Adipocyte (in vitro differentiated cells): Measurements from ENCODE around the gene PPTC7.
"Not testable (repeated sequence)": the region's sequence is repeated elsewhere in the genome, so short reads cannot be mapped to it uniquely, and the experiment has no call there.

Experiments
- DNase-seq: peaks from one replicate; pipeline ENCODE4 v3.0.0-alpha.2; 2015; ENCODE audit warnings: low read depth
- H3K27me3 ChIP-seq: replicated peaks from 2 replicates; pipeline ENCODE4 v1.7.0; 2013; ENCODE audit warnings: mild to moderate bottlenecking, low read length, moderate library complexity; ENCODE audit not compliant: control insufficient read depth, insufficient read depth
- H3K36me3 ChIP-seq: 2 replicates; pipeline ENCODE4 v1.7.0; 2013; ENCODE audit warnings: low read length, mild to moderate bottlenecking, moderate library complexity; ENCODE audit not compliant: control insufficient read depth, insufficient read depth, severe bottlenecking
- H3K4me1 ChIP-seq: 2 replicates; pipeline ENCODE4 v1.7.0; 2013; ENCODE audit warnings: mild to moderate bottlenecking, low read length, moderate library complexity; ENCODE audit not compliant: control insufficient read depth, insufficient read depth
- H3K4me3 ChIP-seq: 2 replicates; pipeline ENCODE4 v1.7.0; 2013; ENCODE audit warnings: mild to moderate bottlenecking, low read length, moderate library complexity
- H3K9ac ChIP-seq: 2 replicates; pipeline ENCODE4 v1.7.0; 2013; ENCODE audit warnings: mild to moderate bottlenecking, low read length, moderate library complexity
- H3K9me3 ChIP-seq: 2 replicates; pipeline ENCODE4 v1.7.0; 2013; ENCODE audit warnings: mild to moderate bottlenecking, low read length, moderate library complexity; ENCODE audit not compliant: control insufficient read depth

Gene PPTC7

GRCh38 chr12:110557300-110557699 lies 25.8 kb downstream of the PPTC7 start:
- no peak for DNase-seq
- H3K9ac ChIP-seq: no peak overlapping the region
- no peaks in the 10 kb centered on the region for H3K27me3 ChIP-seq
- H3K9me3 ChIP-seq: no peaks in the 10 kb centered on the region
- H3K4me3 ChIP-seq: no peak overlapping the region
- H3K36me3 ChIP-seq: no peaks in the 10 kb centered on the region
- H3K4me1 ChIP-seq: peaks cover 60% of the 10 kb centered on the region

GRCh38 chr12:110556705-110557104 lies 26.4 kb downstream of the PPTC7 start:
- DNase-seq: no peak
- Histone ChIP-seq H3K9me3 (no peaks in the 10 kb centered on the region), H3K9ac (peak overlapping the region; percentile 52), H3K4me1 (peaks cover 60% of the 10 kb centered on the region), H3K4me3 (peak overlapping the region; percentile 71), H3K27me3 (no peaks in the 10 kb centered on the region), H3K36me3 (no peaks in the 10 kb centered on the region)

- peak overlapping the region; percentile 76 for H3K9ac ChIP-seq
- H3K4me1 ChIP-seq: peaks cover 53% of the 10 kb centered on the region
- no peaks in the 10 kb centered on the region for H3K27me3 ChIP-seq
- H3K4me3 ChIP-seq: peak overlapping the region; percentile 71
- H3K36me3 ChIP-seq: peaks cover 4% of the 10 kb centered on the region
- no peaks in the 10 kb centered on the region for H3K9me3 ChIP-seq
- DNase-seq: peak; percentile 87
Observed at GRCh38 chr12:110555577-110556406, 27.3 kb downstream of the PPTC7 start.

DNA sequence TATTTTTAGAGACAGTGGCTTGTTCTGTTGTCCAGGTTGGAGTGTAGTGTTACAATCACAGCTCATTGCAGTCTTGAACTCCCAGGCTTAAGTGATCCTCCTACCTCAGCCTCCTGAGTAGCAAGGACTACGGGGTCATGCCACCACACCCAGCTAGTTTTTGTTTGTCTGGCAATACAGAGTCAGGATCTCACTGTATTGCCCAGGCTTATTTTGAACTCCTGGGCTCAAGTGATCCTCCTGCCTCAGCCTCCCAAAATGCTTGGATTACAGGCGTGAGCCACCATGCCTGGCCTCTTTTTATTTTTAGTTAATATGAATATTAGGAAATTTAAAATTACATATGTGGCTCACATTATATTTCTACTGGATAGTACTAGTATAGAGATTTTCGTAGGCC lies 28.9 kb downstream of the PPTC7 start:
- Histone ChIP-seq H3K4me3 (no peak overlapping the region), H3K9ac (peak overlapping the region; percentile 76), H3K9me3 (no peaks in the 10 kb centered on the region), H3K27me3 (no peaks in the 10 kb centered on the region), H3K36me3 (peaks cover 8% of the 10 kb centered on the region), H3K4me1 (peaks cover 53% of the 10 kb centered on the region)
- DNase-seq: no peak

DNA sequence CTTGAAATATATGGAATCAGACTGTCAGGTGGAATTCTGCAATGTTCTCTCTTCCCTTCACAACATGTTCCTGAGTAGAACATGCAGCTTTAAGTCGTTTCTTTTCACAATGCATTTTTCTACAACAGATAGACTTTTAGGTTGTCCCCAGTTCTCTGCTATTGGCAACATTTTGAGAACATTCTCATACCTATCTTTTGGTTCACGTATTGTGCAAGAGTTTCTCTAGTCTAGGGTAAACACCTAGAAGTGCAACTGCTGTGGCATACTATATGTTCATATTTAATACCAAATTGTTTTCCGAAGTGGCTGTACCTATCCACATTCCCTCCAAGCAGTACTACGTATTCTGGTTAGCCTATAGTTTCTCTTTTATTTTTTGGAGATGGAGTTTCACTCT lies 32.1 kb downstream of the PPTC7 start:
- H3K4me3 ChIP-seq: no peak overlapping the region
- no peak overlapping the region for H3K9ac ChIP-seq
- no peaks in the 10 kb centered on the region for H3K9me3 ChIP-seq
- H3K4me1 ChIP-seq: peaks cover 57% of the 10 kb centered on the region
- no peaks in the 10 kb centered on the region for H3K27me3 ChIP-seq
- H3K36me3 ChIP-seq: peaks cover 8% of the 10 kb centered on the region
- DNase-seq: no peak

- Histone ChIP-seq H3K36me3 (peaks cover 15% of the 10 kb centered on the region), H3K9ac (no peak overlapping the region), H3K9me3 (no peaks in the 10 kb centered on the region), H3K27me3 (no peaks in the 10 kb centered on the region), H3K4me3 (no peak overlapping the region), H3K4me1 (peaks cover 57% of the 10 kb centered on the region)
- no peak for DNase-seq
Observed at GRCh38 chr12:110549716-110550115, 33.4 kb downstream of the PPTC7 start.

- Histone ChIP-seq H3K36me3 (peaks cover 15% of the 10 kb centered on the region), H3K4me3 (no peak overlapping the region), H3K9me3 (no peaks in the 10 kb centered on the region), H3K9ac (peak overlapping the region; percentile 27), H3K4me1 (peaks cover 58% of the 10 kb centered on the region), H3K27me3 (no peaks in the 10 kb centered on the region)
- DNase-seq: peak; percentile 41
Observed at GRCh38 chr12:110548678-110549077, 34.4 kb downstream of the PPTC7 start.

DNA sequence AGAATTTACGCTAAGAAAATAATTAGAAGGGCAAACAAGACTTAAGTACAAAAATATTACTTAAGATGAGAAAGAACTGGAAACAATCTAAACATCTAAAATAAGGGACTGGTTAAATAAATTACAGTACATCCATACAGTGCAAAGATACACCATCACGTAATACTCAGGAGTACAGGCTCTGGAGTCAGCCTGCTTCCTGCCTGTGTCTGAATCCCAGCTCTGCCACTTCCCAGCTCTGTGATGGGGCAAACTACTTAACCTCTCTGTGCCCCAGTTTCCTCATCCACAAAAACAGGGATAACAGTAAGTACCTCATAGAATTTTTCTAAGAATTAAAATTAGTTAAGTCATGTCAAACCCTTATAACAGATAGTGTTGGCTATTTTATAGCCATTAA lies 36.0 kb downstream of the PPTC7 start:
- Histone ChIP-seq H3K4me1 (peaks cover 68% of the 10 kb centered on the region), H3K4me3 (peak overlapping the region; percentile 20), H3K9me3 (no peaks in the 10 kb centered on the region), H3K36me3 (peaks cover 15% of the 10 kb centered on the region), H3K9ac (no peak overlapping the region), H3K27me3 (no peaks in the 10 kb centered on the region)
- no peak for DNase-seq

DNA sequence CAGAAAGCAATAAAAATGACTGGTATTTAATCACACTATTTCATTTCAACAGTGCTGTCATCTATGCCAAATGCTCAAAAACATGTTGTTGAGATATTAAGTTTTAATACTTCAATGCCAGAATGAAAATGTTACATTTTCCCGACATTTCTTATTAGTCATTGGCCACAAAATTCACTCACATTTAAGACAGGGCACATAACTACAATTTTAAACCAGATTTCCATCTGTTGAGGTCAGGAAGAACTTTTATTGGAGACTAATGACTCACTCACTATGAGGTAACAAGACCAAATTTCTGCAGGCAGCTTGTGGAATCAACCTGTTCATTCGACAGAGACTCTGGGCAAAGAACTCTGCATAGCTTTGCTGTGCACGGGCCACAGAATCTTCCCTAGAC lies 36.8 kb downstream of the PPTC7 start:
- Histone ChIP-seq H3K9me3 (no peaks in the 10 kb centered on the region), H3K4me3 (peak overlapping the region; percentile 15), H3K9ac (peak overlapping the region; percentile 60), H3K27me3 (no peaks in the 10 kb centered on the region), H3K36me3 (peaks cover 15% of the 10 kb centered on the region), H3K4me1 (peaks cover 64% of the 10 kb centered on the region)
- DNase-seq: peak; percentile 76

DNA sequence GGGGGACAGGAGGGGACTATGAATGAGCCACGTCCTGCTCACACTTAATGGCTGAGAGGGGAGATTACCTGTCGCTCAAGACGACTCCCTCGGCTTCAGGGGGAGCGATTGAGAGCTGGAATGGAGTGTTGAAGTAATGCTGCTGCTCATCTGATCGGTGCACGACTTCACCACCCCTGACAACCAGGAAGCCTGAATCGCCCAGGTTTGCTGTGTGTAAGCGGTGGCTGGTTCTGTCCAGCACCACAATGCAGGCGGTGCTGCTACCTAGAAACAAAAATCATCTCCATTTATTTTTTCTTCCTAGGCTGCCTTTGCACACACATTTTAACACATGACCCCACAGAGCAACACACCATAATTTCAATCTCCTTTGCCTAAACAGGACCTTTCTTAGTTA lies 37.3 kb downstream of the PPTC7 start:
- Histone ChIP-seq H3K36me3 (peaks cover 11% of the 10 kb centered on the region), H3K9ac (peak overlapping the region; percentile 60), H3K27me3 (no peaks in the 10 kb centered on the region), H3K4me3 (peak overlapping the region; percentile 15), H3K9me3 (no peaks in the 10 kb centered on the region), H3K4me1 (peaks cover 64% of the 10 kb centered on the region)
- DNase-seq: no peak

DNA sequence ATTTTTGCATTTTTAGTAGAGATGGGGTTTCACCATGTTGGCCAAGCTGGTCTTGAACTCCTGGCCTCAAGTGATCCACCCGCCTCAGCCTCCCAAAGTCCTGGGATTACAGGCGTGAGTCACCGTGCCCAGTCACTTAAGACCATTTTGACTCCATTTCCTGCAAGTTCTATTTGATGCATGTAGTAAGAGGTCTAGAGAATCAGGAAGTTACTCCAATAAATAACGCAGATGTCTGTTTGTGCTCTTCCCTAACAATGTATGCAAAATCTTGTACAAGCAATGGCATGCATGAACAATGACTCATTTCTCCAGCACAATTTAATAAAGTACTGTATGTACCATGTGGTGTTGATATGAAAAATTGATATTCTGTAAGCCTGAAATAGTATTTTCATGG lies 37.9 kb downstream of the PPTC7 start:
- H3K36me3 ChIP-seq, H3K9me3 ChIP-seq, H3K27me3 ChIP-seq: not testable (repeated sequence)
- Histone ChIP-seq H3K9ac (peak overlapping the region; percentile 60), H3K4me3 (peak overlapping the region; percentile 15), H3K4me1 (peaks cover 64% of the 10 kb centered on the region)
- DNase-seq: peak; percentile 55

GRCh38 chr12:110543965-110544364 lies 39.2 kb downstream of the PPTC7 start:
- H3K4me3 ChIP-seq: peak overlapping the region; percentile 32
- peaks cover 15% of the 10 kb centered on the region for H3K36me3 ChIP-seq
- no peaks in the 10 kb centered on the region for H3K27me3 ChIP-seq
- H3K9ac ChIP-seq: peak overlapping the region; percentile 75
- H3K9me3 ChIP-seq: no peaks in the 10 kb centered on the region
- H3K4me1 ChIP-seq: peaks cover 55% of the 10 kb centered on the region
- no peak for DNase-seq
